GM12878 (cell line): Measurements from ENCODE around the gene PRPF18. TPM values are rescaled to one million over a fixed set of nuclear protein-coding genes. Genes with fewer than 3 reads are reported as not detected.

Source experiments
- ATAC-seq: fragments of 200-7000 bp; cut with Tn5 transposase; 3 replicates; pipeline ENCODE4 v1.9.1; 2020; ENCODE audit warnings: mild to moderate bottlenecking, moderate library complexity
- BruUV-seq: library from RNA; stranded (reverse); fragments of 400-500 nt; replicated peaks from 2 replicates; lab custom pipeline; 2021; lab: Mats Ljungman, UMichigan
- CTCF ChIA-PET: fragments of 300-600 bp; sonication (Branson Sonifier 250); formaldehyde crosslinking; extraction: SDS; loops from one replicate; lab custom pipeline; 2021; ENCODE audit warnings: inconsistent platforms; lab: Yijun Ruan, JAX
- POLR2A ChIA-PET: fragments of 350-600 bp; formaldehyde crosslinking; extraction: SDS; loops from one replicate; lab custom pipeline; 2021; ENCODE audit warnings: inconsistent platforms; lab: Charles Lee
- RAD21 ChIA-PET: fragments of 300-600 bp; sonication (Branson Sonifier 250); formaldehyde crosslinking; loops from one replicate; lab custom pipeline; 2023; ENCODE audit warnings: antibody characterized with exemption; ENCODE audit not compliant: unreplicated experiment; lab: Charles Lee
- SMC1A ChIA-PET: fragments of 300-600 bp; sonication (Branson Sonifier 250); formaldehyde crosslinking; loops from one replicate; lab custom pipeline; 2023; ENCODE audit not compliant: unreplicated experiment, uncharacterized antibody; lab: Charles Lee
- DNase-seq: peaks from one replicate; pipeline ENCODE4 v3.0.0-alpha.2; 2011; ENCODE audit warnings: low read depth, low spot score
- FAIRE-seq: peaks from 3 replicates; lab custom pipeline; 2011; peaks lifted over from hg19 to GRCh38; lab: Jason Lieb, UNC
- H2AFZ ChIP-seq: 2 replicates; pipeline ENCODE4 v1.6.0; 2011; ENCODE audit warnings: low read depth, low read length, control low read depth; ENCODE audit not compliant: control insufficient read depth
- H3K27ac ChIP-seq: 2 replicates; pipeline ENCODE4 v1.5.1; 2011; ENCODE audit warnings: control low read depth; ENCODE audit not compliant: control insufficient read depth, insufficient read depth
- H3K27me3 ChIP-seq, 2 experiments: replicated peaks in 1 of 2; 2 replicates each; pipeline versions ENCODE4 v1.6.0 to v1.6.1; 2011; ENCODE audit warnings: low read length in 1 of 2; ENCODE audit not compliant: control insufficient read depth in 2 of 2, insufficient read depth in 2 of 2
- H3K36me3 ChIP-seq, 2 experiments: 2 replicates each; pipeline ENCODE4 v1.5.1; 2011; ENCODE audit warnings: low read length in 1 of 2; ENCODE audit not compliant: control insufficient read depth in 2 of 2, insufficient read depth in 2 of 2
- H3K4me1 ChIP-seq: 2 replicates; pipeline ENCODE4 v1.6.1; 2011; ENCODE audit warnings: mild to moderate bottlenecking, low read length, moderate library complexity, mixed read lengths; ENCODE audit not compliant: control insufficient read depth, insufficient read depth
- H3K4me2 ChIP-seq: 2 replicates; pipeline ENCODE4 v1.6.0; 2011; ENCODE audit warnings: control low read depth; ENCODE audit not compliant: control insufficient read depth, insufficient read depth
- H3K4me3 ChIP-seq: fragments of 200-600 bp; sonication (generic); 2 replicates; pipeline ENCODE4 v1.5.1; 2016
- H3K79me2 ChIP-seq: 2 replicates; pipeline ENCODE4 v1.6.0; 2011; ENCODE audit warnings: low read length; ENCODE audit not compliant: control insufficient read depth, insufficient read depth
- H3K9ac ChIP-seq: 2 replicates; pipeline ENCODE4 v1.8.0; 2011; ENCODE audit warnings: low read length, control low read depth, mixed read lengths; ENCODE audit not compliant: control insufficient read depth, insufficient read depth
- H3K9me3 ChIP-seq: replicated peaks from 3 replicates; pipeline ENCODE4 v1.5.1; 2011; ENCODE audit warnings: mild to moderate bottlenecking, low read length; ENCODE audit not compliant: control insufficient read depth, insufficient read depth
- H4K20me1 ChIP-seq: 2 replicates; pipeline ENCODE4 v1.6.0; 2011; ENCODE audit not compliant: control insufficient read depth, insufficient read depth
- CBX5 ChIP-seq: sonication (generic); IDR thresholded peaks from 2 replicates; pipeline ENCODE4 v1.6.1; 2016; ENCODE audit warnings: low read depth, moderate library complexity, mild to moderate bottlenecking, inconsistent platforms
- CHD1 ChIP-seq: IDR thresholded peaks from 2 replicates; pipeline ENCODE4 v1.6.1; 2012; ENCODE audit warnings: low read depth, low read length, improper control_type of control experiment
- EGR1 ChIP-seq, 2 experiments: IDR thresholded peaks; 1 replicate in 1 of 2; 2 replicates in 1 of 2; pipeline ENCODE4 v1.6.1; 2011 to 2012; ENCODE audit warnings: low read depth in 2 of 2, low read length in 2 of 2, borderline replicate concordance in 1 of 2, mild to moderate bottlenecking in 1 of 2, moderate library complexity in 1 of 2
- NFXL1 ChIP-seq: fragments of 450-650 bp; IDR thresholded peaks from 2 replicates; pipeline ENCODE4 v1.6.1; 2017; ENCODE audit warnings: antibody characterized with exemption, mild to moderate bottlenecking, borderline replicate concordance
- NFYB ChIP-seq: IDR thresholded peaks from 2 replicates; pipeline ENCODE4 v1.6.1; 2011; ENCODE audit warnings: low read depth, mild to moderate bottlenecking, low read length, improper control_type of control experiment, moderate library complexity; ENCODE audit not compliant: insufficient read depth
- RBBP5 ChIP-seq: fragments of 200-600 bp; sonication (generic); conservative IDR thresholded peaks from 2 replicates; pipeline ENCODE4 v1.6.1; 2016
- RCOR1 ChIP-seq: conservative IDR thresholded peaks from 2 replicates; pipeline ENCODE4 v1.6.1; 2012; ENCODE audit warnings: low read depth, low read length, improper control_type of control experiment
- RFX5 ChIP-seq: IDR thresholded peaks from 2 replicates; pipeline ENCODE4 v1.6.1; 2011; ENCODE audit warnings: low read depth, low read length, improper control_type of control experiment
- SIX5 ChIP-seq: IDR thresholded peaks from 2 replicates; pipeline ENCODE4 v1.6.1; 2011; ENCODE audit warnings: mild to moderate bottlenecking, low read depth, low read length, moderate library complexity; ENCODE audit not compliant: severe bottlenecking
- STAT1 ChIP-seq: fragments of 450-650 bp; conservative IDR thresholded peaks from 2 replicates; pipeline ENCODE4 v1.6.1; 2014; ENCODE audit warnings: antibody characterized with exemption, mild to moderate bottlenecking
- TCF12 ChIP-seq: IDR thresholded peaks from 2 replicates; pipeline ENCODE4 v1.6.1; 2011; ENCODE audit warnings: low read depth, mild to moderate bottlenecking, low read length
- TCF3 ChIP-seq: IDR thresholded peaks from 2 replicates; pipeline ENCODE4 v1.6.1; 2012; ENCODE audit warnings: low read depth, mild to moderate bottlenecking, low read length, borderline replicate concordance; ENCODE audit not compliant: insufficient read depth
- ZNF687 ChIP-seq: fragments of 450-650 bp; IDR thresholded peaks from 2 replicates; pipeline ENCODE4 v1.6.1; 2017; ENCODE audit warnings: mild to moderate bottlenecking, moderate library complexity
- ZZZ3 ChIP-seq: IDR thresholded peaks from 2 replicates; pipeline ENCODE4 v1.6.1; 2011; ENCODE audit warnings: low read depth; ENCODE audit not compliant: control insufficient read depth, insufficient read length
- WGBS: methylation state at CpG from one replicate; pipeline ENCODE4 v1.1.6; 2016; ENCODE audit warnings: low lambda C conversion rate; ENCODE audit not compliant: insufficient replicate concordance, insufficient coverage; ENCODE audit errors: missing lambda C conversion rate; 5-methylcytosine and 5-hydroxymethylcytosine counted together
- in situ Hi-C: fragments of 300-500 bp; cut with MboI; formaldehyde crosslinking; loops from 9 replicates; pipeline ENCODE4 v1.14.3; 2018; ENCODE audit warnings: mixed read lengths
- intact Hi-C: fragments of 100-400 bp; cut with micrococcal nuclease; formaldehyde crosslinking; loops from one replicate; pipeline ENCODE4 v1.14.2; 2022; ENCODE audit not compliant: unreplicated experiment
- polyA plus RNA-seq, 11 experiments: library from polyadenylated mRNA; depleted of rRNA in 4 of 11; unstranded in 6 of 11; stranded (reverse) in 5 of 11; fragments of >200 nt; fragmentation: Nextera tagmentation in 4 of 11; fragmentation: Illumina TruSeq in 1 of 11; extraction: Ambion mirVana in 4 of 11; extraction: Trizol in 1 of 11; gene quantifications; 1 replicate in 1 of 11; 2 replicates in 10 of 11; pipeline versions ENCODE4 v1.2.1 to v1.2.3, GENCODE V29; 2011 to 2016; ENCODE audit warnings: inconsistent platforms in 2 of 11, missing spikeins in 2 of 11, low read depth in 1 of 11
- total RNA-seq, 4 experiments: library from RNA; depleted of rRNA in 3 of 4; stranded (reverse); fragments of >200 nt in 3 of 4; fragmentation: Illumina TruSeq in 1 of 4; extraction: Trizol in 1 of 4; gene quantifications; 2 replicates each; pipeline versions ENCODE4 v1.2.1 to v1.2.3, GENCODE V29; 2013 to 2021
- TF ChIP-seq, protein P1 (sequence below): fragments of 450-650 bp; IDR thresholded peaks from 2 replicates; pipeline ENCODE4 v1.6.1; 2018; ENCODE audit warnings: mild to moderate bottlenecking, low read depth, moderate library complexity; ENCODE audit not compliant: partially characterized antibody
- TF ChIP-seq, protein P2 (sequence below): fragments of 450-650 bp; IDR thresholded peaks from 2 replicates; pipeline ENCODE4 v1.6.1; 2017; ENCODE audit warnings: mild to moderate bottlenecking, low read depth, inconsistent platforms; ENCODE audit not compliant: poor library complexity, severe bottlenecking

The PRPF18 gene
- total and polyA plus RNA-seq, 10 of the 15 experiments (the other 5 are each of a cell fraction or from before 2014, with no cell fraction given) = 15.6 to 35.8 (median 28.8) TPM

DNA sequence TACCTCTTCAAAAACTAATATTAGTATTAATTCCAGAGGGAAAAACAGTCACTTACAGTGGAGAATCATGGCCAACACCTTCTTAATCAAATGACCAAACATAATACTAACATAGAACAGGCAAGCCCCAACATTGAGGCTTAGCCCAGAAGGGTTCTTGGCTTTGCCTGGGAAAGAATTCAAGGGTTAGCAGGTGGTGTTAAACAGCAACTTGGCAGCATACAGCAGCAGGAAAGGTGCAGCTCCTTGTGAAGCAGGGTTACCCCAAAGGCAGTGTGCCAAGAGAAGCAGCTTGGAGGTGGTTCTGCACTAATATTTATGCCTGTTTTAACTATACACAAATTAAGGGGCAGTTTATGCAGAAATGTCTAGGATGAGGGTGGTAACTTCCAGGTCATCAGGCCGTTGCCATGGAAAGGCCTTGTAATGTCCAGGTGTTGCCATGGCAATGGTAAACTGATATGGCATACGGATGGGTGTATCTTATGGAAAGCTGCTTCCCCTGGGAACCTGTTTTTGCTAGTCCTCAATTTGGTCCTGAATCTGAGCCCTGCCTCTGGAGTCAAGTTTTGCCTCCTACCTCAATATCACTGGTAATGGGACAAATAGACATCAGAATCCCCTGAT is 30.8 kb upstream of the PRPF18 start:
- no peaks in the 10 kb centered on the region for H3K9me3 ChIP-seq
- intact Hi-C loops (no loop called here), in situ Hi-C loops (no loop called here)
- no peak overlapping the region for H2AFZ ChIP-seq
- no peak overlapping the region for H3K27ac ChIP-seq
- ChIA-PET RAD21 (no interaction called here), POLR2A (no interaction called here), CTCF (no interaction called here), SMC1A (interaction anchor here (1.1 kb wide), 1 partner anchor 9 kb away, joined by 3 read pairs; no protein-coding TSS in a partner anchor)
- WGBS = 38% methylated on average over 2 of the region's 2 CpGs
- no peaks in the 10 kb centered on the region for H3K4me1 ChIP-seq
- H3K36me3 ChIP-seq = no peaks in the 10 kb centered on the region
- H3K9ac ChIP-seq = no peak overlapping the region
- DNase-seq (no peak), FAIRE-seq (no peak), ATAC-seq (no peak)
- H3K4me2 ChIP-seq = no peak overlapping the region
- BruUV-seq = no TSS peak
- H3K27me3 ChIP-seq = no peaks in the 10 kb centered on the region
- no peaks in the 10 kb centered on the region for H3K79me2 ChIP-seq
- no peak overlapping the region for H3K4me3 ChIP-seq
- H4K20me1 ChIP-seq = no peaks in the 10 kb centered on the region
- TF ChIP-seq ZZZ3 = no peak
- TF ChIP-seq, protein P1, sequence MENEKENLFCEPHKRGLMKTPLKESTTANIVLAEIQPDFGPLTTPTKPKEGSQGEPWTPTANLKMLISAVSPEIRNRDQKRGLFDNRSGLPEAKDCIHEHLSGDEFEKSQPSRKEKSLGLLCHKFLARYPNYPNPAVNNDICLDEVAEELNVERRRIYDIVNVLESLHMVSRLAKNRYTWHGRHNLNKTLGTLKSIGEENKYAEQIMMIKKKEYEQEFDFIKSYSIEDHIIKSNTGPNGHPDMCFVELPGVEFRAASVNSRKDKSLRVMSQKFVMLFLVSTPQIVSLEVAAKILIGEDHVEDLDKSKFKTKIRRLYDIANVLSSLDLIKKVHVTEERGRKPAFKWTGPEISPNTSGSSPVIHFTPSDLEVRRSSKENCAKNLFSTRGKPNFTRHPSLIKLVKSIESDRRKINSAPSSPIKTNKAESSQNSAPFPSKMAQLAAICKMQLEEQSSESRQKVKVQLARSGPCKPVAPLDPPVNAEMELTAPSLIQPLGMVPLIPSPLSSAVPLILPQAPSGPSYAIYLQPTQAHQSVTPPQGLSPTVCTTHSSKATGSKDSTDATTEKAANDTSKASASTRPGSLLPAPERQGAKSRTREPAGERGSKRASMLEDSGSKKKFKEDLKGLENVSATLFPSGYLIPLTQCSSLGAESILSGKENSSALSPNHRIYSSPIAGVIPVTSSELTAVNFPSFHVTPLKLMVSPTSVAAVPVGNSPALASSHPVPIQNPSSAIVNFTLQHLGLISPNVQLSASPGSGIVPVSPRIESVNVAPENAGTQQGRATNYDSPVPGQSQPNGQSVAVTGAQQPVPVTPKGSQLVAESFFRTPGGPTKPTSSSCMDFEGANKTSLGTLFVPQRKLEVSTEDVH = no peak
- TF ChIP-seq, protein P2, sequence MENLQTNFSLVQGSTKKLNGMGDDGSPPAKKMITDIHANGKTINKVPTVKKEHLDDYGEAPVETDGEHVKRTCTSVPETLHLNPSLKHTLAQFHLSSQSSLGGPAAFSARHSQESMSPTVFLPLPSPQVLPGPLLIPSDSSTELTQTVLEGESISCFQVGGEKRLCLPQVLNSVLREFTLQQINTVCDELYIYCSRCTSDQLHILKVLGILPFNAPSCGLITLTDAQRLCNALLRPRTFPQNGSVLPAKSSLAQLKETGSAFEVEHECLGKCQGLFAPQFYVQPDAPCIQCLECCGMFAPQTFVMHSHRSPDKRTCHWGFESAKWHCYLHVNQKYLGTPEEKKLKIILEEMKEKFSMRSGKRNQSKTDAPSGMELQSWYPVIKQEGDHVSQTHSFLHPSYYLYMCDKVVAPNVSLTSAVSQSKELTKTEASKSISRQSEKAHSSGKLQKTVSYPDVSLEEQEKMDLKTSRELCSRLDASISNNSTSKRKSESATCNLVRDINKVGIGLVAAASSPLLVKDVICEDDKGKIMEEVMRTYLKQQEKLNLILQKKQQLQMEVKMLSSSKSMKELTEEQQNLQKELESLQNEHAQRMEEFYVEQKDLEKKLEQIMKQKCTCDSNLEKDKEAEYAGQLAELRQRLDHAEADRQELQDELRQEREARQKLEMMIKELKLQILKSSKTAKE = no peak
- no peak for TF ChIP-seq CBX5
- TF ChIP-seq TCF3 = no peak
- no peak for TF ChIP-seq CHD1
- TF ChIP-seq SIX5 = no peak
- TF ChIP-seq ZNF687 = no peak
- no peak for TF ChIP-seq NFYB
- TF ChIP-seq RFX5 = no peak
- TF ChIP-seq NFXL1 = no peak
- no peak for TF ChIP-seq RBBP5
- TF ChIP-seq EGR1 (IDR thresholded peaks at IDR 0.05; ENCODE audit: borderline replicate concordance in 1 of 2, low read depth in 2 of 2, low read length in 2 of 2) = no peak
- no peak for TF ChIP-seq RCOR1
- no peak for TF ChIP-seq STAT1
- TF ChIP-seq TCF12 = no peak
